Medulla oblongata (tissue), 1 donor: ENCODE data around the gene TSC22D3.

Experiments
- DNase-seq: peaks from one replicate; pipeline ENCODE4 v3.0.0-alpha.2; 2015; ENCODE audit errors: extremely low spot score

The TSC22D3 gene

DNA sequence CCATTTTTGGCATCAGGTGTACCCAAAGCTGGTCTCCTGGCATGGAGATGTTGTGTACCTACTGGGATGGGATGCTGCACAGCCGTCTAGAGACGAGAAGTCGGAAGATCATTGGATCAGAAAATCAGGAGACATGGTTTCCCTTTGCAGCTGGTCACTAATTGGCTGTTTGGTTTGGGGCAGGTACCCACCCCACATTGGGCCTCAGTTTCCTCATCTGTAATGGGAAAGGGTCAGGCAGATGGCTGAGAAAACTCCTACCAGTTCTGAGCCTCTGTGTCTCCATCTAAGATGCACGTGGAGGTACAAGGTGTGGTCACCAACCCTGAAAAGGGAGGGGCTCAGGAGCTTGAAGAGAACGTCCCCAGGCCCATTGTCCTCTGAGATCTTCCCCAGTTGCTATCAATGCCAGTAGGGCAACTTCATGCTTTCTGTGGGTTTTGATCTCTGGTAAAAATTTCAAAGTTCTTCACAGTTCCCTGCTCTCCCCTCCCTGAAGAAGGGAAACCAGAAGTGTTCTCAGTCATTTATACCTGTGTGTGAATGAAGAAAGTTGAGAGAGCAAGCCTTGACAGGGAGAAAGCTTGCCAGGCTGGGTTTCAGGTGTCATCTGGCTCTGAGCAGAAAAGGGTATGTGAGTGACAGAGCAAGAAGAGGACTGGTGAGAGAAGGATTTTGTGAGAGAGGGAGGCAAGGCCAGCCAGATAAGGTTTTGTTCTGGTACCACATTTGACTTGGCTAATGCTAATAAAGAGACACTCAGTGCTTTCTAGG lies 15.1 kb downstream of the TSC22D3 start:
- no peak for DNase-seq

DNA sequence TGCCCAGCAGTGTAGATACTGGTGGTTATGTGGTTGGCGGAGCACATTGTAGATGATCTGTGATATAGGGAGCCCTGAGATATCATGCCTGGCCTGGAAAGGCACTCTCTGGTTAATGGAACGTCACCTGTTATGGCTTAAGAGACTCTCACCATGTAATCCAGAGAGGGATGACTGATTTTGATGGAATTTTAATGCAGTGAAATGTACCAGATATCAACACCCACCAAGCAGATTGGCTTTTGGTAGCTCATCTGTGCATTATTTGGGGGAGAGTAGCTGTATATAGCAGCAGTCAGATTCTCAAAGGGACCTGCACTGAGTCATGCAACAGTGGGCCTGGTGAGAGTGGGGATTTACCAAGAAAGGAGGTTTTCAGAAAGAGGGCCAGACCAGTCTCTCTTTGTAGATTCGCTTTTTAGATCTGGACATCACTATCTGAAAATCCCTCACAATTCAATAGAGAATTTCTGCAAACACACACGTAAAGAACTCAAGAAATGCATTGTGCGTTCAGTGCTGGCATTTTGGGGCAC lies 17.3 kb downstream of the TSC22D3 start:
- DNase-seq, result no peak

- DNase-seq, result no peak
These were observed 19.9 kb downstream of the TSC22D3 start for GRCh38 chrX:107755721-107756120.

DNA sequence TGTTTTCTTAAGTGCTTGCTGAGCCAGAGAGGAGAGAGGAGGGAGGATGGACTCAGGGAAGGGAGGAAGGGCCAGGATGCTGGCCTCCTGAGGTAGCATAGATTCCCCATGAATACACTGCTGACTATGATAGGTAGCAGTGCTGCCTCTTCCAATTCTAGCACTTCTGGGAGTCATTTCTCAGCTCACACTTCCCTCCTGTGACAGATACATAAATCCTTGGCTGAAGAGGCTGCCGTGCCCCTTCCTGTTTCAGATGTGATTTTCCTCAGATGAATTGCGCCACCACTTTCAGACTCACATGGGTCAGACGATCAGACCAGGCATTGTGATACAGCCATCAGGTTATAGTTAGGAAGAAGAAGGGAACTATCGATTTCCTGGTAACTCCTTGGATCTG lies 22.4 kb downstream of the TSC22D3 start:
- DNase-seq, result no peak

- DNase-seq, result no peak
These were observed 22.9 kb downstream of the TSC22D3 start for GRCh38 chrX:107752714-107753113.

GRCh38 chrX:107752043-107752442 lies 23.5 kb downstream of the TSC22D3 start:
- DNase-seq, result no peak

- no peak for DNase-seq
These were observed 24.6 kb downstream of the TSC22D3 start for GRCh38 chrX:107750861-107751445.

- DNase-seq, result no peak
These were observed 25.3 kb downstream of the TSC22D3 start for GRCh38 chrX:107750263-107750662.

- no peak for DNase-seq
These were observed 27.1 kb downstream of the TSC22D3 start for GRCh38 chrX:107748506-107748905.

DNA sequence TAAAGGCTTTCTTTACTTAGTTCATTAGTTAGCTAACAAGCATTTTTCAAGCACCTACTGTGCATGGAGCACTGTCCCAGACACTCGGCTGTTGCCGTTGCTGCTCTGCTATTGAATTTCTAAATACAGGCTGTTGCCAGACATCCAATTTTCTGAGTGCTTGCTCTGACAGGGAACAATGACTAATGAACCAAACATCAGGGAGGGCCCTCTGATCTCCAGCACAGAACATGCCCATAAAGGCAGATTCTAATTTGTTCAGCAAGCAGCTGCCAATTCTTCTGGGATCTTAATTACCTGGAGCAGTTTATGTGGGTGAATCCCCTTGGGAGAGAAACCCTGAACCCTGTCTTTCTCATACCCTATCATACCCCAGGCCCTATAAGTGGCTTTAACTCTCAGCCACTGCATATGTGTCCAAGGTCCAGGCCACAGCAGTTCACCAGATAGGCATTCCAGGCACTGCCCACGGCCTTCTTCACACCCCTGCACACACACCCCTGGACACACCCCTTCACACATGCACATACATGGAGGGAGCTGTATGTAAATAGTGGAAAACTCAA lies 27.9 kb downstream of the TSC22D3 start:
- DNase-seq, result no peak

DNA sequence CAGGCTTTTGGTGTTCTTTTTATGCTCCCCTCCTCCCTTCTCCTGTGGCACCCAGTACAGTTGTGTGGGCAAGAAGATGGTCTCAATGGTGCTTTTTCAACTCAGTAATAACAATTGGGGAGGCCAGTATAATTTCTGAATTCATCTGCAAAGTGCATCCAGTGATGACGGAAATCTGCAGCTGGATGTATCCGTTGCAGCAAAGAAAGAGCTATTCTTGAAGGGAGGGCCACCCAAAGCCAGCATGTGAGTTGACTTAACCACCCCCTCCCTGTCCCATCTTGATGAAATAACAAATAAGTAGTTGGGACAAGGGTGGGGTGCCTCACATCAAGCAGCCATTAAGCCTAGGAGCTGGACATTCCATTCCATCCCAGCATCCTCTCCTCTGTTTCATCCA lies 30.7 kb downstream of the TSC22D3 start:
- no peak for DNase-seq

DNA sequence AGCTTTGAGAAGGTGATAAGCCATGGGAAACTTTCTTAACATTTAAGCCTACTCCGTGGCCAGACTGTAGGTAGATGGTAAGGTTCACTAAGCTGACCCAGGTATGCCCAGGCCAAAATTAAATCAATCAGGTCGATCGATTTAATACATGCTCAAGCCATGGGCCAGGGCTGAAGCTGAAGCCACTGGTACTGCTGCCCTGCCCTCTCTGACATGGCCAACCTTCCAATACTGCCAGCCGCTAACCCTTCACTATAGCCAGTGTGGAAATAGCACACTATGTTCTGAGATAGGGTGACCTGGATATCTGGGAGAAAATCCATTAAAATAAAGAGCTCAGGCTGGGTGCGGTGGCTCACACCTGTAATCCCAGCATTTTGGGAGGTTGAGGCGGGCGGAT lies 31.6 kb downstream of the TSC22D3 start:
- DNase-seq, result no peak

- no peak for DNase-seq
These were observed 32.8 kb downstream of the TSC22D3 start for GRCh38 chrX:107742700-107743191.

DNA sequence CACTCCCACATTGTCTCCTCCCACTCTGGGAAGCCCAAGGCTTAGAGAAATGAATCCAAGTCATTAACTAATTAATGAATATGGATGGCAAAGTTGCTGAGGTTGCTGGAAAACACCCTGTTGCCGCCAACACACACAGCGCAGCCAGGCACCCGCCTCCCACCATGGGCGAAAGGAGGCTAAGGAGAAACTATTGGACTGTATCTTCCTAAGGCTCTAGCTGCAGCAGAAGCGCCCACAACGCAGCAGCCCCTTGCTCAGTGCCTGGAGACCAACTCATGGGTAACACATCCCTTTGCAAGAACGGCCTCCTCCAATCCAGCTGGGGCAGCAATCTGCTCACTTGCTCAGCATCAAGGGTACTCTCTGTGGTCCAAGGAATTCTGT lies 34.2 kb downstream of the TSC22D3 start:
- DNase-seq, result no peak

DNA sequence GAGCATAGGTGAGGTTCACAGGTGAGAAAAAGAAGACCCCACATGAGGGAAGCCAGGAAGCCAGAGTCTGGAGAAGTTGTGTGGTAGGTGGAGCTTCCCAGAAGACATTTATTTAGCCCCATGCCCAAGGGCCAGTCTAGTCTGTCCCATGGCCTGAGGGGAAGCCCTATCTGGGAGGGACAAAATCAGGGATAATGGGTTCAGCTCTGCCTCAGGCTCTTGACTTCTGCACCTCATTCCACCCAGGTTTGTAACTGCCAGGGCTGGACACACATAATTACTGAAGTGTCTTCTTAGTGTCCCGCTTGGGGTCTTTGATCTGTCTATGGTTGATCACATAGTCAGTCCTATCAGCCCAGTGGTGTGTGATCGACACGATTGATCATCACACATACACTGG lies 36.0 kb downstream of the TSC22D3 start:
- no peak for DNase-seq

DNA sequence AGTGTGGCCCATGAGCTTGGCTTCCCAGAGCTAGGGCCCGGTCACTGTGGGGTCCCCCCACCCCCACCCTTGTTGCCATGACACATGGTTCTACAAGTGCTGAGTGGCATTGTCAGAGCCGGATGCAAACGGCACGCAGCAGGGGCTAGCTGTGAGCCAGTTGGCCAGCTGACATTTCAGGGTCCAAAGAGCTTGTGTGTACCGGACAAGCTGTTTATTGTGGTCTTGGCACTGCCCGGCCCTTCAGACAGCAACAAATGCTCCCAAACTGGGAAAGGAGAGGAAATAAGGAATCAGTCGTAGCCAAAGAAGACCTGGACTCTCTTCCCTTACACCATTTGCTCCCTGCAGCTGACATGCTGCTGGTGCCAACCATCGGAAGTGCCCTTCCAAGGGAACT lies 36.8 kb downstream of the TSC22D3 start:
- peak; percentile 57 for DNase-seq

GRCh38 chrX:107738272-107738671 lies 37.3 kb downstream of the TSC22D3 start:
- no peak for DNase-seq

- DNase-seq, result no peak
These were observed 38.6 kb downstream of the TSC22D3 start for GRCh38 chrX:107736781-107737531.

DNA sequence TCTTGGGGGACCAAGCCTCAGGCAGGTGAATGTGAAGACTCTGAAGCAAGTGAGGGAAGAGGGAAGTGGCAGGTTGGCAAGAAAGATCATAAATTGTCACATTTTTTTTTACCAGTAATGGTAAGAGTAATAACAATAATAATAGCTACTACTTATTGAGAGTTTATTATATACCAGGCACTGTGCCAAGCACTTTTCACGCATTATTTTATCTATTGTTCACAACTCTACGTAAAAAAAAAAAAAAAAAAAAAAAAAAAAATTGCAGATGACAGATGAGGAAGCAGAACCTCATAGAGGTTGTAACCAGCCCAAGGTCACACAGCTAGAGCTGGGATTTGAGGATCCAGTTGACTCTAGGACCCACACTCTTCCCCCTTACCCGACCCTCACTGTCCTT lies 40.9 kb downstream of the TSC22D3 start:
- no peak for DNase-seq

DNA sequence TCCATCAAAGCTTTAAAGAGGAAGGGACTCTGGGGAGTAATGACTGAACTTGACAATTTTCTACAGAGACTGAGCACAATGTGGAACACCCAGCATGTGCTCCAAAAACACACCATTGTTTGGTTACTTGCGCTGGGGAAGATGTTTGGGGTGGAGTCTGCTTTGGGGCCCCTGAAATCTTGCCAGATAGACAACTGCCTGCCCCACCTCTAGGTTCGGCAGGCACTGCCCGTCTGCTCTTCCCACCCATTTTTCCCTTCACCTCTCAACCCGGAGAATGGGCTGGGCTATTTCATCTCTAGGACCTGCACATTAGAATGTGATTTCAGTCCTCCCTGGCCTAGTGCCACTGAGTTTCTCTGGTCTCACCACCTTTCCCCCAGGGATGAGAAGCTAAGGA lies 41.9 kb downstream of the TSC22D3 start:
- no peak for DNase-seq

- peak; percentile 59 for DNase-seq
These were observed 43.6 kb downstream of the TSC22D3 start for GRCh38 chrX:107731831-107732502.
